Stimulated activated CD4-positive, alpha-beta T cell treated with anti-CD3 and anti-CD28 coated beads, Interleukin-12 subunit alpha, Interleukin-12 subunit beta, amount 100 ng/mL, for 4 hours (primary cell): ENCODE data around the gene ZNF598.
A peak's percentile ranks its signal among the peaks of the same experiment; 100 is the strongest.
"Not testable (repeated sequence)": the region's sequence is repeated elsewhere in the genome, so short reads cannot be mapped to it uniquely, and the experiment has no call there.

Experiments
- DNase-seq: peaks from one replicate; pipeline ENCODE4 v3.0.0-alpha.2; 2020

ZNF598 gene

GRCh38 chr16:2027024-2028010 lies 17.7 kb upstream of the ZNF598 start:
- no peak for DNase-seq

- DNase-seq, result no peak
Observed at GRCh38 chr16:2026461-2027023, 16.9 kb upstream of the ZNF598 start, which contains the start of gene NHERF2. Gene NHERF2, plus strand, starts transcription at chr16:2026902. Its CDS starts 104 bp downstream, at chr16:2027006.

- no peak for DNase-seq
Observed at GRCh38 chr16:2025878-2026460, 16.3 kb upstream of the ZNF598 start.

- DNase-seq, result no peak
Observed at GRCh38 chr16:2025251-2025650, 15.6 kb upstream of the ZNF598 start.

GRCh38 chr16:2024032-2024420 lies 14.4 kb upstream of the ZNF598 start:
- DNase-seq, result no peak

- DNase-seq, result peak; percentile 98
Observed at GRCh38 chr16:2023092-2024031, 13.7 kb upstream of the ZNF598 start.

- DNase-seq, result no peak
Observed at GRCh38 chr16:2022723-2023091, 13.1 kb upstream of the ZNF598 start.

GRCh38 chr16:2019921-2020831 lies 10.6 kb upstream of the ZNF598 start:
- no peak for DNase-seq

GRCh38 chr16:2019518-2019920 lies 9.9 kb upstream of the ZNF598 start, which contains the start of gene NPW:
Gene NPW, plus strand, starts transcription at chr16:2019785.
- DNase-seq, result peak; percentile 40

- DNase-seq, result no peak
Observed at GRCh38 chr16:2016407-2016922, 6.8 kb upstream of the ZNF598 start.

- no peak for DNase-seq
Observed at GRCh38 chr16:2015947-2016208, 6.3 kb upstream of the ZNF598 start.

- no peak for DNase-seq
Observed at GRCh38 chr16:2015117-2015946, 5.7 kb upstream of the ZNF598 start.

- DNase-seq, result no peak
Observed at GRCh38 chr16:2013527-2013926, 3.9 kb upstream of the ZNF598 start.

- DNase-seq, result not testable (repeated sequence)
Observed at GRCh38 chr16:2011726-2012125, 2.1 kb upstream of the ZNF598 start.

- DNase-seq, result no peak
Observed at GRCh38 chr16:2009164-2009711, 383 bp downstream of the ZNF598 start.

GRCh38 chr16:2008631-2009163 lies 924 bp downstream of the ZNF598 start:
- DNase-seq, result no peak

- no peak for DNase-seq
Observed at GRCh38 chr16:2008009-2008526, 1.6 kb downstream of the ZNF598 start.

GRCh38 chr16:2007081-2007836 lies 2.4 kb downstream of the ZNF598 start:
- DNase-seq, result no peak

GRCh38 chr16:2006317-2006716 lies 3.3 kb downstream of the ZNF598 start:
- DNase-seq, result no peak
